ENCODE results near the gene C3orf20.

Gene C3orf20

GRCh38 chr3:14810070-14810791 lies 135.3 kb downstream of the C3orf20 start:
- no peak for DNase-seq (ENCODE audit: low read depth in 1 of 2, low spot score in 1 of 2)

GRCh38 chr3:14810801-14811661 lies 136.1 kb downstream of the C3orf20 start:
- no peak for DNase-seq (ENCODE audit: low read depth in 1 of 2, low spot score in 1 of 2)

- no peak for DNase-seq (ENCODE audit: low read depth in 1 of 2, low spot score in 1 of 2)
These were observed 136.7 kb downstream of the C3orf20 start for GRCh38 chr3:14811684-14812083.

- DNase-seq (ENCODE audit: low read depth in 1 of 2, low spot score in 1 of 2), result no peak
These were observed 137.4 kb downstream of the C3orf20 start for GRCh38 chr3:14812196-14812790.

- DNase-seq (ENCODE audit: low read depth in 1 of 2, low spot score in 1 of 2), result no peak
These were observed 139.5 kb downstream of the C3orf20 start for GRCh38 chr3:14814411-14814871.

- DNase-seq (ENCODE audit: low read depth in 1 of 2, low spot score in 1 of 2), result no peak
These were observed 141.4 kb downstream of the C3orf20 start for GRCh38 chr3:14816359-14816758.

- DNase-seq (ENCODE audit: low read depth in 1 of 2, low spot score in 1 of 2), result no peak
These were observed 144.0 kb downstream of the C3orf20 start, which contains the start of gene FGD5 for GRCh38 chr3:14818804-14819500. Gene FGD5, plus strand, starts transcription at chr3:14818962. Its CDS starts 110 bp downstream, at chr3:14819072.

GRCh38 chr3:14819671-14820070 lies 144.7 kb downstream of the C3orf20 start:
- DNase-seq (ENCODE audit: low read depth in 1 of 2, low spot score in 1 of 2), result no peak

GRCh38 chr3:14820156-14820555 lies 145.2 kb downstream of the C3orf20 start:
- DNase-seq (ENCODE audit: low read depth in 1 of 2, low spot score in 1 of 2), result no peak

- no peak for DNase-seq (ENCODE audit: low read depth in 1 of 2, low spot score in 1 of 2)
These were observed 146.2 kb downstream of the C3orf20 start for GRCh38 chr3:14821151-14821550.

- DNase-seq (ENCODE audit: low read depth in 1 of 2, low spot score in 1 of 2), result no peak
These were observed 147.2 kb downstream of the C3orf20 start for GRCh38 chr3:14822134-14822533.
